ENCODE results near the gene CDK6. TPM values are rescaled to one million over a fixed set of nuclear protein-coding genes. Genes with fewer than 3 reads are reported as not detected.

CDK6 gene
- total RNA-seq, 3 donors from 2014 or later = 310 to 350 (median 347) TPM

DNA sequence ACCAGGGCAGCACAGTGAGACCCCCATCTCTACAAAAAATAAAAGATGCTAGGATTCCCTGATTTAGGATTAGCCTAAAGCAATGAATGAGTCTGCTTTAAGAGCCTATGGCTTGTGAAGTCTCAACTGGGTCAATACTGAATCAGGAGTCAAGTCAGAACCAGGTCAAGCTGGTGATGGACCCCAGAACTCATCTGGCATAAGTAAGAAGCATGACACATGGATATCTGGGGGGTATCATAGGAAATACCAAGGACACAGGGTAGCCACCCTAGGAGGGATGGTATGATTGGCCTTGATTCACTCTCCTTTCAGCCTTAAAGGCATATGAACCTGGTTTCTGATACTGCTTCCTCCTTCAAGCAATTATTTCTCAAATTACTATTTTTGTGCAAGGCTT lies 167.8 kb downstream of the CDK6 start:
- ATAC-seq (no peak), DNase-seq (no peak)
- peaks cover 40% of the 10 kb centered on the region for H3K4me1 Mint-ChIP-seq (ENCODE audit: low read depth)
- H3K27me3 Mint-ChIP-seq (ENCODE audit: low read depth) = no peaks in the 10 kb centered on the region
- no peak overlapping the region for H3K4me3 Mint-ChIP-seq
- no peaks in the 10 kb centered on the region for H3K9me3 Mint-ChIP-seq
- H3K36me3 Mint-ChIP-seq (ENCODE audit: insufficient read depth) = peaks cover 56% of the 10 kb centered on the region

DNA sequence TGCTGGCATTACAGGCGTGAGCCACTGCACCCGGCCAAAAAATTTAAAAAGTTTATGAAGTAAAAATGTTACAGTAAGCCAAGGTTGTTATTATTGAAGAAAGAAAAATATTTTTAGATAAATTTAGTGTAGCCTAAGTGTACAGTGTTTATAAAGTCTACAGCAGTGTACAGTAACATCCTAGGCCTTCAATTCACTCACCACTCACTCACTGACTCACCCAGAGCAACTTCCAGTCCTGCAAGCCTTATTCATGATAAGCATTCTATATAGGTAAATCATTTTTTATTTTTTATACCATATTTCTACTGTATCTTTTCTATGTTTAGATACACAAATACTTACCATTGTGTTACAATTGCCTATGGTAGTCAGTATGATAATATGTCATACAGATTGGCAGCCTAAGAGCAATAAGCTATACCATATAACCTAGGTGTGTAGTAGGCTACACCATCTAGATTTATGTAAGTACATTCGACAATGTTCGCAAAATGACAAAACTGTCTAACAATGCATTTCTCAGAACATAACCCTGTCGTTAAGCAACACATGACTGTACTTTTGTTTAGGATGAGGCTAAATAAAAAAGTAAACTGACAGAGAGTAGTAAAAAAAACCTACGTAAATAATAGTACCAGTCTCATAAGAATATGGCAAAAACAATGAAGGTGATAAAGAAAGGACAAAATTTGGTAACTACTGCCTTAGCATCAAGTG lies 168.4 kb downstream of the CDK6 start:
- peaks cover 51% of the 10 kb centered on the region for H3K36me3 Mint-ChIP-seq (ENCODE audit: insufficient read depth)
- peaks cover 40% of the 10 kb centered on the region for H3K4me1 Mint-ChIP-seq (ENCODE audit: low read depth)
- H3K4me3 Mint-ChIP-seq = no peak overlapping the region
- H3K27me3 Mint-ChIP-seq (ENCODE audit: low read depth) = no peaks in the 10 kb centered on the region
- no peaks in the 10 kb centered on the region for H3K9me3 Mint-ChIP-seq
- DNase-seq = no peak
- ATAC-seq = no peak

DNA sequence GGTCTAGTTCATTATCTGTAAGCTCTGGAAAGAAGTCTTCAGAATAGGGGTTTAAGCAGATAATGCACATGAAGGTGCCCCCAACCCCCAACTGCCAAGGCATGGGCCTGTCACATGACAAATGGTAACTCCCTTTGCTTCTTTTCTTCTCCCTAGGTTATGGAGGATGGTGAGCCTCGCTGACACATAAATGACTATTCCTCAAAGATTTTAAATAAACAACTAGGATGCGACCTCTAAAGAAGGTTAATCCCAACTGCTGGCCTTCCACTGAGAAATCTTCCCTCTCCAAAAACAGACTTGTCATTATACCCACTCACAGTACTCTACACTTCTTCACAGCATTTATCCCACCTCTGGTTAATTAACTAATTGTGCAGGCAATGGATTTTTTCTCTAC lies 170.4 kb downstream of the CDK6 start:
- no peak overlapping the region for H3K4me3 Mint-ChIP-seq

DNA sequence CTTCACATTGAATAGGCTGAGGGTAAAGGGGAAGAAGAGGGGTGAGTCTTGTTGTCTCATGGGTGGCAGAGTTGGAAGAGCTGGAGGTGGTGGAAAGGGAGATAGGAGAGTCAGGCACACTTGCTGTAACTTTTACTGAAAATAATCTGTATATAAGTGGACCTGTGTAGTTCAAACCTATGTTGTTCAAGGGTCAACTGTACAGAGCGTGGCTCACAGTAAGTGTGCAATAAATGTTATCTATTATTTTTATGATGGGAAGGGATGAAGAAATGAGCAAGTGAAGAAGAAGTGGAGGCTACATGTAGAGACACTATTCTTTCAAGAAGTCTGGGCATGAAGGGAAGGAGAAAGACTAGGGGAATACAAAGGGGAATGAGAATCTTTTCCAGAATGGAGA lies 174.7 kb downstream of the CDK6 start:
- H3K4me1 Mint-ChIP-seq (ENCODE audit: low read depth) = peaks cover 26% of the 10 kb centered on the region

More for the DNA sequence above, 170.4 kb downstream of the CDK6 start:
- DNase-seq (no peak), ATAC-seq (no peak)
- H3K4me1 Mint-ChIP-seq (ENCODE audit: low read depth) = peaks cover 28% of the 10 kb centered on the region
- no peaks in the 10 kb centered on the region for H3K9me3 Mint-ChIP-seq
- peaks cover 37% of the 10 kb centered on the region for H3K36me3 Mint-ChIP-seq (ENCODE audit: insufficient read depth)
- no peaks in the 10 kb centered on the region for H3K27me3 Mint-ChIP-seq (ENCODE audit: low read depth)

DNA sequence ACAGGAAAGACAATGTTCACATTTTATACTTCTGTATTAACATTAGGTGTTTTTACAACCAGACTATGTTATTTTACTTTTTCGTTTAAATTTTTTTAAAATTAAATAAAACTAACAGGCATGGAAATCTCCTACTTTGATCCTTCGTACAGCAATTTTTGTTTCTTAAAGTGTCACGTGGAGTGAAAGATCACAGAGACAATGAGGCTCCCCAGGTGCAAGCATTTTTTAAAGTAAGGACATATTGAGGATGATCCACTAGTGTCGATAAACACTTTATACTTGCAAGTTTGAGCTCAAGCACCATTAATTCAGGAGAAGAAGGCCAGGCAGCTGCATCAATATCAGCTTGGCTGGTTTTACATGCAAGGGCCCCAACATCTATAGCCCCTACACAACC lies 177.7 kb downstream of the CDK6 start:
- DNase-seq = no peak
- Mint-ChIP-seq H3K9me3 (no peaks in the 10 kb centered on the region), H3K27me3 (ENCODE audit: low read depth) (no peaks in the 10 kb centered on the region), H3K4me1 (ENCODE audit: low read depth) (peaks cover 20% of the 10 kb centered on the region), H3K36me3 (ENCODE audit: insufficient read depth) (peaks cover 27% of the 10 kb centered on the region), H3K4me3 (no peak overlapping the region)
- no peak for ATAC-seq

More for the DNA sequence above, 174.7 kb downstream of the CDK6 start:
- peaks cover 28% of the 10 kb centered on the region for H3K36me3 Mint-ChIP-seq (ENCODE audit: insufficient read depth)
- ATAC-seq (no peak), DNase-seq (no peak)
- no peaks in the 10 kb centered on the region for H3K9me3 Mint-ChIP-seq
- no peaks in the 10 kb centered on the region for H3K27me3 Mint-ChIP-seq (ENCODE audit: low read depth)
- H3K4me3 Mint-ChIP-seq = no peak overlapping the region

DNA sequence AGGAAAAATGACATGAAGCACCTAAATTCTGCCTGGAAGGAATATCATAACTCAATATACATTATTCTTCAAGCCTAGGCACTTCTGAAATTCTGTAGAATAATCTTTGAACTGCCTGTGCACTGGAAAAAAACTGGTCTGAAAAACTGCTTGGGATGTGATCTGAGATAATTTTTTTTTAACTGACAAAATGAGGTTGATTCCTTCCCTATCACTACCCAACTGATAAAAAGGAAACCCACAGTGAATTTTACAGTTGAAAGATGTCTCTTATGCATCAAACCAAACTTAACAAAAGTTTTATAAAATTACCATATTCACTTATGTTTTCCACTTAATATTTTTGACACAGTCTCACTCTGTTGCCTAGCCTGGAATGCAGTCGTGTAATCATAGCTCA lies 179.0 kb downstream of the CDK6 start:
- H3K9me3 Mint-ChIP-seq = no peaks in the 10 kb centered on the region
- H3K27me3 Mint-ChIP-seq (ENCODE audit: low read depth) = no peaks in the 10 kb centered on the region
- ATAC-seq (no peak), DNase-seq (no peak)
- H3K4me1 Mint-ChIP-seq (ENCODE audit: low read depth) = peaks cover 29% of the 10 kb centered on the region
- H3K36me3 Mint-ChIP-seq (ENCODE audit: insufficient read depth) = peaks cover 34% of the 10 kb centered on the region
- no peak overlapping the region for H3K4me3 Mint-ChIP-seq

DNA sequence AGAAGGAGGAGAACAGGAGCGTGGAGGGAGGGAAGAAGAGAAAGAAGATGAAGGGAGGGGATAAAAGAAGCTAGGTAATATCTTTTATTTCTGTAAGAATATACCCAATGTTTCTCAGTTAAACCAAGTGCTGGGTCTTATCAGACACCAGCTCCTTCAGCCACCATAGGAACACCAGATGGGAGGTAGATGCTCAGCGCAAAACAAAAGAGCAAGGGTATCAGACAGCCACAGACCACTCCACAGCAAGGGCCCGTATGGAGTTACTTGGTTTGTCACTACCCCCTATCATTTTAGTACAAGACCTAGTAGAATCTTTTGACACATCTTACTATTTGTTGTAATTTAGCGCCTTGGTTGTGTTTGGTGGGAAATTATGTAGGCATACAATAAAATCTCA lies 180.3 kb downstream of the CDK6 start:
- no peak overlapping the region for H3K4me3 Mint-ChIP-seq
- no peaks in the 10 kb centered on the region for H3K9me3 Mint-ChIP-seq
- DNase-seq (no peak), ATAC-seq (no peak)
- H3K36me3 Mint-ChIP-seq (ENCODE audit: insufficient read depth) = peaks cover 38% of the 10 kb centered on the region
- no peaks in the 10 kb centered on the region for H3K27me3 Mint-ChIP-seq (ENCODE audit: low read depth)
- peaks cover 38% of the 10 kb centered on the region for H3K4me1 Mint-ChIP-seq (ENCODE audit: low read depth)

DNA sequence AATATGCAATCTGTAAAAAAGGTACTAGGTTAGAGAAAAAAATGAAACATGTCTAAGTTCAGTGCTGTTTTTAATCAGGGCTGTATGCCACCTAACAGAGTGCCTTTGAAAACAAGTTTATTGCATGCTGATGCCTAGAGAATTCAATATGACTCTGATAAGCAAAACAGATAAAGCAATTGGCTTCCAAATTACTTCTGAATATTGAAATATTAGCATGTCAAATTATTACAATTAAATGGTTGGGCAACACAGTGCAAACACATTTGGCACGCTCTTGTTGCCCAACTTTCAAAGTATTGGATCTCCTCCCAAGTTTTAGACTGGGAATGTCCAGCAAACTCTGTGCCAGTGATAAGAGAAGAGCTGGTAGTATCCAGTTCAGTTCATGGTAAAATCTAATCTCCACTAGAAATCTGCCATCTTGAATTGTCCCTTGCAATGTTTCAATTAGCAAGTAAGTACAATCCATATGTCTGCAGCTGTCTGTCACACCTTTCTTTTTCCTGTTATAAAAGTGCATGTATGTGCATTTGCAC lies 181.0 kb downstream of the CDK6 start:
- Mint-ChIP-seq H3K36me3 (ENCODE audit: insufficient read depth) (peaks cover 38% of the 10 kb centered on the region), H3K4me3 (no peak overlapping the region), H3K9me3 (no peaks in the 10 kb centered on the region), H3K4me1 (ENCODE audit: low read depth) (peaks cover 38% of the 10 kb centered on the region), H3K27me3 (ENCODE audit: low read depth) (no peaks in the 10 kb centered on the region)
- DNase-seq (no peak), ATAC-seq (no peak)

DNA sequence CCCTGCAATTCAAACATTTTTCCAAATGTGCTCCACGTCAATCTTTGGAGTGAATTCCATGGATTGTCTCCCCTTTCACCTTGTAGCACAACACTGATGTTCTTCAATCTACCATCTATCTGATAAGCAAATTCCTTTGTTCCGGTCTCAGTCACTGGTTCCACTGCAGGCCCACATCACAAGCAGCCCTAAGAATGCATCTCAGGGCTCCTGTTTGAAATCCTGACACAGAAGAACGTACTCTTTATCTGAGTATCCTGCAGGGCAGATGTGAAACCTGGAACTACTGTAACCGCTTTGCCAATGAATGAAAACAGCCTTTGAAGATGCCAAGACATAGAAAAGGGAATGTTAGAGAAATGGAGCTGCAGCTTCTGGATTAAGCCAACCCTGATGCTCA lies 183.2 kb downstream of the CDK6 start:
- Mint-ChIP-seq H3K4me1 (ENCODE audit: low read depth) (peaks cover 49% of the 10 kb centered on the region), H3K36me3 (ENCODE audit: insufficient read depth) (peaks cover 38% of the 10 kb centered on the region), H3K4me3 (no peak overlapping the region), H3K9me3 (no peaks in the 10 kb centered on the region), H3K27me3 (ENCODE audit: low read depth) (no peaks in the 10 kb centered on the region)
- ATAC-seq (no peak), DNase-seq (no peak)

DNA sequence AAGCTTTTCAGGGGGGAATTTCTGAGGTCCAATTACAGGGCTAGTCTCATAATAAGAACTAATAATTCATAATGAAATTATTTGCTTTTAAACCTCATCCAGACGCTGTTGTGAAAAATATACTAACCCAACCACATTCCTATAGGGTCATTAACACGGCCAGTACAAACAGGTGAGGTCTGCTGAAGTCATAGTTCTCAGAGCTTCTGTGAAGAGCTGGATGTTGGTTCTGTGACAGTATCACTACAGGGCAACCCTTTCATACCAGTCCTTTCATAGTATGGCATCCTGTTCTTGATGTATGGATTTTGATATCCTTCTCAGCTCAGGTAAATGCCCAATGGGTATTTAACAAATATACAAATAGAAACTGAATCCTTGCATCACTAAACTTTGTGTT lies 183.8 kb downstream of the CDK6 start:
- Mint-ChIP-seq H3K36me3 (ENCODE audit: insufficient read depth) (peaks cover 38% of the 10 kb centered on the region), H3K9me3 (no peaks in the 10 kb centered on the region), H3K4me1 (ENCODE audit: low read depth) (peaks cover 53% of the 10 kb centered on the region), H3K4me3 (no peak overlapping the region), H3K27me3 (ENCODE audit: low read depth) (no peaks in the 10 kb centered on the region)
- no peak for DNase-seq
- peak in 1 of 2 donors; percentile 19 for ATAC-seq

DNA sequence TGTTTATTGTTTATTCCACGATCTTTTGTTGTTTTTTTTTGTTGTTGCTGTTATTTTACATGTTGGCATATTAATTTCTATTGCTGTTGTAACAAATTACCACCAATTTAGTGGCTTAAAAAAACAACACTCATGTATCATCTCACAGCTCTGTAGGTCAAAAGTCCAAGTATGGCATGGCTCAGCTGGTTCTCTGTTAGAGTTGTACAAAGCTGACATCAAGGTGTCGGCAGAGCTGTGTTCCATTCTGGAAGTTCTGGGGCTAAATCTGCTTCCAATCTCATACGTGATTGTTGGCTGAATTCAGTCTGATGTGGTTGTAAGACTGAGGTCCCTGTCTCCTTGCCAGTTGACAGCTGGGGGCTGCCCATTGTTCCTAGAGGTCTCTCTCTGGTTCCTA lies 186.0 kb downstream of the CDK6 start:
- Mint-ChIP-seq H3K9me3 (no peaks in the 10 kb centered on the region), H3K4me1 (ENCODE audit: low read depth) (peaks cover 69% of the 10 kb centered on the region), H3K36me3 (ENCODE audit: insufficient read depth) (peaks cover 35% of the 10 kb centered on the region), H3K4me3 (no peak overlapping the region), H3K27me3 (ENCODE audit: low read depth) (no peaks in the 10 kb centered on the region)
- ATAC-seq (no peak), DNase-seq (no peak)

DNA sequence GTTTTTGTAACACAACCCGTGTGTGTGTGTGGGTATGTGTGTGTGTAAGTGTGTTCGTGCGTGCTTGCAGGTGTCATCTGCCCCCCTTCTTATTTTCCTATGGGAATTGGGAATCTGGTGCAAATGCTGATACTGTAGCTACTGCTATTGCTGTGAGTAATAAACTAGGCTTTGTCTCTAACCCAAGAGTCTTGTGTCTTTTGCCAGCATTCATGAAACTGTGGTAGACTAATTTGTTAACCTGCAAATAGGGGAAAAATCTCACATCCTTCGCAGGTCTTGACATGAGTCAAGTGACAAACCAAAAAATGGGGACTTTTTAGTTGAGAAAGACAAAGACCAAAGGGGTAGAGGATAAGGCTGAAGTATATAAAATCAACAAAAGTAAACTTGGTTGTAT lies 188.3 kb downstream of the CDK6 start:
- peak; percentile 71 to 72 for ATAC-seq
- H3K36me3 Mint-ChIP-seq (ENCODE audit: insufficient read depth) = peaks cover 36% of the 10 kb centered on the region
- DNase-seq = no peak

DNA sequence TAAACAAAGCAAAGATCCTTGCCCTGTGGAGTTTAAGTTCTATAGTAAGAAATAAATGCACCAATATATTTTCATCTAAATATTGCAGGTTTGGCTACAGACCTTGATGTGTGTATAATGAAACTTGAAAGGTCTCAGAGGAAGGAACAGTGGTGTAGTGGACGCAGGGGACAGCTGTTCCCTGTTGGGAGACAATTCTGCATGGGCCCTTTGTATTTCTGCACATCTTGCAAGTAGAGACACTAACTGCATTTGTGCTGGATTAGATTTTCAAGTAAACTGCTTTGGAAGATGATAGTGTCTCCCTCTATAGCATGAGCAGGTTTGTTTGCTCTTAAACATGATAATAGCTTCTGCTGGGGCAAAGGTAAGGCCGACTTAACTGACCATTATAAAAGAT lies 188.7 kb downstream of the CDK6 start:
- DNase-seq (no peak), ATAC-seq (no peak)
- Mint-ChIP-seq H3K9me3 (no peaks in the 10 kb centered on the region), H3K4me3 (peak overlapping the region; percentile 46), H3K36me3 (ENCODE audit: insufficient read depth) (peaks cover 37% of the 10 kb centered on the region), H3K27me3 (ENCODE audit: low read depth) (no peaks in the 10 kb centered on the region), H3K4me1 (ENCODE audit: low read depth) (peaks cover 81% of the 10 kb centered on the region)

More for the DNA sequence above, 188.3 kb downstream of the CDK6 start:
- H3K4me1 Mint-ChIP-seq (ENCODE audit: low read depth) = peaks cover 79% of the 10 kb centered on the region
- peak overlapping the region; percentile 46 for H3K4me3 Mint-ChIP-seq
- no peaks in the 10 kb centered on the region for H3K9me3 Mint-ChIP-seq
- H3K27me3 Mint-ChIP-seq (ENCODE audit: low read depth) = no peaks in the 10 kb centered on the region

DNA sequence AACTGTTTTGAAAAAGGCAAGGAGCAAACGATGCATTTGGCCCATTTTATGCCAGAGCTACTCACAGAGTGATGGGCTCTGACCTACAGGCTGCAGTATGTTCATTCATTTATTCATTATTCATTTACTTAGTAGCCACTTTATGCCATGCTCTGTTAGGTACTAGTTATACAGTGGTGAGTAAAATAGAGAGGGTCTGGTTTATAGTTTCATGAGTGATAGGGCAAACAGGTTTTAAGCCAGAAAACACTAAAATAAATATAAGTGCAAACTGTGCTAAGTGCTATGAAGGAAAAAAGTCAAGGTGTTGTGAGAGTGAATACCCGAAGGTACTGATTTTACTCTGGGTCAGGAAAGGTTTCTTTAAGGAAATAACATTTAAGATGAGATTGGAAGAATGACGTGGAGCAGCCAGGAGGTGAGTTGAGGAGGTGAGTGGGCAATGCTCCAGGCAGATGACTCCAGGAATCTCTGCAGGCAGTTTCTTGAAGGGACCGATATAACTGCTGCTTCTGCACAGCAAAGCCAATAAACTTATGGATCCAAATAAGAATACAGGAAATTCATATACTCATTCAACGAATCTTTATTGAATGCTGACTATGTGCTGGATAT lies 189.3 kb downstream of the CDK6 start:
- H3K9me3 Mint-ChIP-seq = no peaks in the 10 kb centered on the region
- H3K4me1 Mint-ChIP-seq (ENCODE audit: low read depth) = peaks cover 82% of the 10 kb centered on the region
- peaks cover 37% of the 10 kb centered on the region for H3K36me3 Mint-ChIP-seq (ENCODE audit: insufficient read depth)
- ATAC-seq (no peak), DNase-seq (no peak)
- H3K4me3 Mint-ChIP-seq = no peak overlapping the region
- H3K27me3 Mint-ChIP-seq (ENCODE audit: low read depth) = no peaks in the 10 kb centered on the region

All from activated T-cell treated with anti-CD3 and anti-CD28 coated beads, Interleukin-2, amount 50 U/mL, for 4 hours (primary cell).